ENCODE measurements around the gene DUOXA2.

The DUOXA2 gene

GRCh38 chr15:45165536-45165935 lies 51.4 kb downstream of the DUOXA2 start:
- no peak for DNase-seq

GRCh38 chr15:45166834-45167630 lies 52.9 kb downstream of the DUOXA2 start:
- peak; percentile 90 for DNase-seq

- no peak for DNase-seq
Measured at GRCh38 chr15:45167631-45168205, 53.6 kb downstream of the DUOXA2 start.
